GM18868 (cell line): ENCODE data around the gene COLQ.
"Not testable (repeated sequence)": the region's sequence is repeated elsewhere in the genome, so short reads cannot be mapped to it uniquely, and the experiment has no call there.

Source experiments
- ATAC-seq: cut with Tn5 transposase; IDR thresholded peaks from one replicate; pipeline ENCODE4 v1.9.1; 2021; ENCODE audit warnings: mild to moderate bottlenecking, moderate library complexity; ENCODE audit not compliant: unreplicated experiment

Gene COLQ

DNA sequence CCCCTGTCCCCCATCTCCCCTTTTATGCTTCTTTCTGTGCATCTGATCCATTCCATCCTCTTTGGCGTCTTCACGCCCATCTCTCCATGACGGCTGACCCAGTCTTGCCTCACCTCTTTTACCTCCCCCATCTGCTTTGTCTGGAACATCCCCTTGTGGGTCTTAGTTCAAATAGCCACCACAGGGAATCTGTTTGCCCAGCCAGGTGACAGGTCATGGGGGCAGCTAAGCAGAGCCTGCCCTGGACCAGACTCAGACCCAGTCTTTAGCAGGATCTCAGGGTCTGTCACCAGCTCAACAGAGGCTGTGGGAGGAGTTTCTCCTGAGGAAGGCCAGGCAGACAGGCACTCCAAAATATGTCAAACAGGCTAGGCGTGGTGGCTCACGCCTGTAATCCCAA is 28.1 kb downstream of the COLQ start:
- no peak for ATAC-seq

- no peak for ATAC-seq
Measured at GRCh38 chr3:15492847-15493360, 28.6 kb downstream of the COLQ start.

- ATAC-seq: no peak
Measured at GRCh38 chr3:15491143-15491542, 30.4 kb downstream of the COLQ start.

- no peak for ATAC-seq
Measured at GRCh38 chr3:15490158-15490557, 31.3 kb downstream of the COLQ start.

- no peak for ATAC-seq
Measured at GRCh38 chr3:15488002-15488401, 33.5 kb downstream of the COLQ start.

DNA sequence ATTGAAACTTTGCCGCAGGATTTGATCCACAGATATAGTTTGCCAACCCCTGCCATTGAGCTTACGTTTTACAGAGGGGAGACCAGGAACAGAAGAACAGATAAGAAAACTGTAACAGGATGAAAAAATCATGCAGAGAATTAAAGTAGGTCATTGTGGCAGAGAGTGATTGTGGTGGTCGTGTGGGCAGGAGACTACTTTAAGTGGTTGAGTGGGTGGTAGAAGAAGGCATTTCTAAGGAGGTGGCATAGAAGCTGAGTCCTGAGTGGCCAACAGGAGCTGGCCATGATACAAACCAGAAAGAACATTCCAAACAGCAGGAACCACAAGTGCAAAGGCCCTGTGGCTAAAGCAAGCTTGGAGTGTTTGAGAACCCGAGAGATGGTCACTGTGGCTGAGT is 34.5 kb downstream of the COLQ start:
- ATAC-seq: no peak

- no peak for ATAC-seq
Measured at GRCh38 chr3:15486020-15486419, 35.5 kb downstream of the COLQ start.

DNA sequence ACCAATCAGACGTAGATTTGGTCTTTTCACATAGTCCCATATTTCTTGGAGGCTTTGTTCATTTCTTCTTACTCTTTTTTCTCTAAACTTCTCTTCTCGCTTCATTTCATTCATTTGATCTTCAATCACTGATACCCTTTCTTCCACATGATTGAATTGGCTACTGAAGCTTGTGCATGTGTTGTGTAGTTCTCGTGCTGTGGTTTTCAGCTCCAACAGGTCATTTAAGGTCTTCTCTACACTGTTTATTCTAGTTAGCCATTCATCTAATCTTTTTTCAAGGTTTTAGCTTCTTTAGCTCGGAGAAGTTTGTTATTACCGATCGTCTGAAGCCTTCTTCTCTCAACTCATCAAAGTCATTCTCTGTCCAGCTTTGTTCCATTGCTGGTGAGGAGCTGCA is 37.0 kb downstream of the COLQ start:
- ATAC-seq: not testable (repeated sequence)

DNA sequence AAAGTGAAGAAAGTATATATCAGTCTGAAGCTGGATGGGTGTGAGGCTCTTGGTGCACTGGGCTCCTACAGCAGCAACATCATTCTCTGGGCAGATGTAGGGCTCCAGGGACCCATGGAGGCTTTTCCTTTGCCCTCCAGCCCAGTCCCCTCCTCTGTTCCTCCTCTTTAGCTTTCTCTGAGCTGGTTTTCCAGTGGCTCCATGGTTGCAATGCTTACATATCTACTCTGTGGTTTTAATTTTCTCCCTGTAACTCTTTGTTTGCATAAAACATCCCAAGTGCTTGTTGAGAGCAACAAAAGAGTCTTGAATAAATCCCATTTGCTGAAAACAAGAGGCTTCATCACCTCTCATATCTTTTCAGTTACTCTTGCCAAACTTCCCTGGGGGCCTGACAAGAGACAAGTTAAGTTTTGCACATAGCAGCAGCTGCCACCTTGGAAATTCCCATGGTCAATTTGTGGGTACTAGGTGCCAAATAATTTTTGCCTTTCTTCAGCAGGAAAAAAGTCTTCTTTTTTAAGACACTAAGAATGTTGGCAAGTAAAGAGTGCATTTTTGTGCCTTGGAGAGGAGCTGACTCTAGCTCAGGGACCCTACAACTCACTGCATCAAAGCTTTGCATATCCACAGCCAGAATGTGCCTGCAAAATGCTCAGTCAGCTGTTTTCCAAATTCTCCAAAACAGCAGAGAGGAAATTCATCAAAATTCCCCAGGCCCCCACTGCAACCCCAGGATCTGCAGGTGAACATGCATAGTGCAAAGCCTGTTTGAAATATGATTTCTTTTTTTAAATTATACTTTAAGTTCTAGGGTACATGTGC is 41.9 kb downstream of the COLQ start:
- no peak for ATAC-seq

DNA sequence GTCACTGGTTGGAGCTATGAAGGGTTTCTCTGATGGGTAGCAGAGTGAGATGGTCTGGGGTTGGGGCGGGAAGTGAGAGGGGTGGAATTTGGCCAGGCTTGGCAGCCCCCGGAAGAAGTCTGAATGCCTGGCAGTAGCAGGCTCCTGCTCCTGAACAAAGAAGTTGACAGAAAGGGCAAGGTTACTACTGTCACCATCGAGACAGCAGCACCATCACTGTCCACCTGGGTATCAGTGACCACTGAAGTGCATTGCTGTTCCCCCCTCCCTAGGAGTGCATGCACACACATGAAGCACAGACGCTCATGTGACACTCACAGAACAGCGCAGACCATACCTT is 42.9 kb downstream of the COLQ start:
- no peak for ATAC-seq

GRCh38 chr3:15477951-15478639 is 43.4 kb downstream of the COLQ start:
- ATAC-seq: no peak

DNA sequence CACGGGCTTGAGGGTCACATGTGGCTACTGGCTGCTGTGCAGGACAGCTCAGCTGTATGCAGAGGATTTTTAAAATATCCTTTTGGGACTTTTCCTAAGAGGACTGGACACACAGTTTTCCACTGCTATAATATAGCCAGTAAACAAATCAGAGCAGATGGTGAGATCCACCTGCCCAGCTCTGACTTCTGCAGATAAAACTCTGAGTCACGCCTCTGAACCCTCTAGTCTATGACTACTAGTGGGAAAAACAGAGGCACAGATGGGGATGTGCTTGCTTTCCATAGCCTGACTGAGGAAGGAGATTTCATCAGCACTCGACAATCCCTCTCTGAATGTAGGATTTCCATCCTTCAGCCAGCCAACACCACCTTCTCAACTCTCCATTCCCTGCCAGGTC is 45.1 kb downstream of the COLQ start:
- ATAC-seq: no peak

DNA sequence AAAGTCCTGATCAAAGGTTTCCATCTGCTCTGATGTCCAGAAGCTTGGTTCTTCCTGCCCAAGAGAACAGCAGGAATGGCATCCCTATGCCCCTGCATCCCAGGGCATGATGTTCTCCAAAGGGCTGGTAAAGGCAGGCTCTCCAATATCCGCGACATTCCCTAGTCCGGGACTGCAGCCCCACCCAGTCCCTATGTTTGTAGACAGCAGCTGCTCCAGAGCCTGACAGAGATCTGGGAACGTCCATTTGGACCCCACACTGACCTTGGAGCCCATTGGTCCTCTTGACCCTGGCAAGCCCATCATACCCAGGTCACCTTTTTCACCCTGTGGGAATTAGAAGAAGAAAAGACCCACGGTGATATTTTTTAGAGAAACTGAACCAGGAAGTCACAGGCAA is 46.3 kb downstream of the COLQ start:
- ATAC-seq: no peak

DNA sequence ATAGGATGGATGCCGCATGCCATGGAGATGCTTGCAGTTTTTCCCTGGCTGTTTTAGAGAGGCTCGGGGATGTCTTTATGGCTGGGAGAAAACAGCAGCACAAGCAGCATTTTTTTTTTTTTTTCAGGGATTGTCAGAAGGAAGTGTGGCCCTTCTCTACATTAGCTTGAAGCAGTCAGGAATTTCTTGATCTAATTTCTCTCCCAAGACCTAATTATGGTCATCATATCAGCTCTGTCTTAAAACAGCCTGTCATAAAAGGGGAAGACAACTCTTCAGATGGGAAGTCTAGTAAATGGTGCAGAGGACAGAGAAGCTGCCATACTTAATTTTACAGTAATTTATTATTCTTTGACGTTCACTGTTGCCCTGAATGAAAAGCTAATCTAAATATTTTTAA is 49.6 kb downstream of the COLQ start:
- ATAC-seq: no peak

GRCh38 chr3:15470849-15471248 is 50.7 kb downstream of the COLQ start:
- no peak for ATAC-seq

GRCh38 chr3:15470261-15470660 is 51.2 kb downstream of the COLQ start:
- no peak for ATAC-seq

- ATAC-seq: peak; percentile 83
Measured at GRCh38 chr3:15467227-15468181, 54.0 kb downstream of the COLQ start.

- no peak for ATAC-seq
Measured at GRCh38 chr3:15465876-15466585, 55.5 kb downstream of the COLQ start.

DNA sequence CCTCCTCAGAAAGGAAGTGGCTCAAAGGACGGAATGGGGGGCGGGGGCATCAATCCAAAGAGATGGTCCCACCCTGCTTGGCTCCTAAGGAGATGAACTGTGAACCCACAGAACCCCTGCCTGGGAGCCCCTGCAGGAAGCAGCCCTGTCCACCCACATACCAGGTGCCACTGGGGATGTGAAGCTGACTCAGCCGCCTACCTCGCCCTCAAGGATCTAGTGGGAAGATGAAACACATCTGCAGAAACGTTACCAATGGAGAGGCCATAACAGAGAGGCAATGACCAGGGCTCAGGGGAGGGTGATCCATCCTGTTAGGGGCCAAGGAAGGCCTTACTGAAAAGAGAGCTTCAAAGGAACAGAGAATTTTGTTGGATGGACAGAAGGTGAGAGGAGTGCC is 59.1 kb downstream of the COLQ start:
- ATAC-seq: no peak

- ATAC-seq: no peak
Measured at GRCh38 chr3:15460891-15461531, 60.5 kb downstream of the COLQ start.
